GM23338 (cell line): Measurements from ENCODE around the gene NUDCD2.

ENCODE experiments used
- POLR2AphosphoS5 ChIP-seq: IDR thresholded peaks from 2 replicates; pipeline ENCODE4 v1.6.1; 2016; ENCODE audit warnings: antibody characterized with exemption, low read depth
- TF ChIP-seq, protein P1 (sequence below): IDR thresholded peaks from 2 replicates; pipeline ENCODE4 v1.6.1; 2016; ENCODE audit warnings: antibody characterized with exemption
- TF ChIP-seq, protein P2 (sequence below), 2 experiments: fragments of 200-600 bp in 1 of 2; sonication (generic) in 1 of 2; conservative IDR thresholded peaks; 2 replicates each; pipeline versions ENCODE4 v1.5.1 to v1.6.1; 2016 to 2017; ENCODE audit warnings: antibody characterized with exemption in 2 of 2, low read depth in 2 of 2, mild to moderate bottlenecking in 2 of 2, moderate library complexity in 1 of 2

DNA sequence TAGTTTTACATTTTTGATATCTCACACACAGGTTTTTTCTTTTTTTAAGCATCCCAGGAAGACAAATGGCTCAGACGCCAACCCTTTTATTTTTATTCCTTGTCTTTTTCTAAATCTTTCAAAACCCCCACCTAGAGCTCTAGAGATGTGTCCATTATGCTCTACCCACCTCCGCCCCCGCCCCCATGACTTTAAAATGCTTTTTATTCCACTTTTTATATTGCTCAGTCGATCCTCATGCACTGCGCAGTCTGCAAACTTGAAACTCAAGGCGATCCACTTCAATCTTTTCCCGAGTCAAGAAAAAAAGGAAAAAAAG is 45.1 kb upstream of the NUDCD2 start:
- no peak for TF ChIP-seq POLR2AphosphoS5
- TF ChIP-seq, protein P1, sequence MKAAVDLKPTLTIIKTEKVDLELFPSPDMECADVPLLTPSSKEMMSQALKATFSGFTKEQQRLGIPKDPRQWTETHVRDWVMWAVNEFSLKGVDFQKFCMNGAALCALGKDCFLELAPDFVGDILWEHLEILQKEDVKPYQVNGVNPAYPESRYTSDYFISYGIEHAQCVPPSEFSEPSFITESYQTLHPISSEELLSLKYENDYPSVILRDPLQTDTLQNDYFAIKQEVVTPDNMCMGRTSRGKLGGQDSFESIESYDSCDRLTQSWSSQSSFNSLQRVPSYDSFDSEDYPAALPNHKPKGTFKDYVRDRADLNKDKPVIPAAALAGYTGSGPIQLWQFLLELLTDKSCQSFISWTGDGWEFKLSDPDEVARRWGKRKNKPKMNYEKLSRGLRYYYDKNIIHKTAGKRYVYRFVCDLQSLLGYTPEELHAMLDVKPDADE, result no peak
- TF ChIP-seq, protein P2, sequence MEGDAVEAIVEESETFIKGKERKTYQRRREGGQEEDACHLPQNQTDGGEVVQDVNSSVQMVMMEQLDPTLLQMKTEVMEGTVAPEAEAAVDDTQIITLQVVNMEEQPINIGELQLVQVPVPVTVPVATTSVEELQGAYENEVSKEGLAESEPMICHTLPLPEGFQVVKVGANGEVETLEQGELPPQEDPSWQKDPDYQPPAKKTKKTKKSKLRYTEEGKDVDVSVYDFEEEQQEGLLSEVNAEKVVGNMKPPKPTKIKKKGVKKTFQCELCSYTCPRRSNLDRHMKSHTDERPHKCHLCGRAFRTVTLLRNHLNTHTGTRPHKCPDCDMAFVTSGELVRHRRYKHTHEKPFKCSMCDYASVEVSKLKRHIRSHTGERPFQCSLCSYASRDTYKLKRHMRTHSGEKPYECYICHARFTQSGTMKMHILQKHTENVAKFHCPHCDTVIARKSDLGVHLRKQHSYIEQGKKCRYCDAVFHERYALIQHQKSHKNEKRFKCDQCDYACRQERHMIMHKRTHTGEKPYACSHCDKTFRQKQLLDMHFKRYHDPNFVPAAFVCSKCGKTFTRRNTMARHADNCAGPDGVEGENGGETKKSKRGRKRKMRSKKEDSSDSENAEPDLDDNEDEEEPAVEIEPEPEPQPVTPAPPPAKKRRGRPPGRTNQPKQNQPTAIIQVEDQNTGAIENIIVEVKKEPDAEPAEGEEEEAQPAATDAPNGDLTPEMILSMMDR (conservative IDR thresholded peaks at IDR 0.05; ENCODE audit: low read depth in 2 of 2), result no peak
